Transverse colon (tissue), 4 donors: ENCODE results near the gene HIGD2A.

Source experiments
- EP300 ChIP-seq: sonication (generic); formaldehyde crosslinking; IDR thresholded peaks from one replicate; pipeline ENCODE4 v1.6.1; 2017; ENCODE audit warnings: antibody characterized with exemption, low read depth
- POLR2A ChIP-seq: fragments of 450-650 bp; IDR thresholded peaks from one replicate; pipeline ENCODE4 v1.6.1; 2016; ENCODE audit warnings: antibody characterized with exemption, mild to moderate bottlenecking, moderate library complexity
- POLR2AphosphoS5 ChIP-seq, 3 donors: sonication (generic); formaldehyde crosslinking; IDR thresholded peaks; one replicate each; pipeline ENCODE4 v1.6.1; 2016; ENCODE audit warnings: antibody characterized with exemption in 3 of 3
- TF ChIP-seq, protein P1 (sequence below), 5 experiments: fragments of 200-600 bp in 3 of 5; fragments of 450-650 bp in 2 of 5; sonication (generic) in 3 of 5; IDR thresholded peaks; 1 replicate in 2 of 5; 2 replicates in 3 of 5; pipeline ENCODE4 v1.5.1; 2016 to 2017; ENCODE audit warnings: antibody characterized with exemption in 5 of 5, inconsistent platforms in 3 of 5, mild to moderate bottlenecking in 2 of 5, moderate library complexity in 1 of 5

GRCh38 chr5:176369934-176370711 is 18.4 kb upstream of the HIGD2A start:
- TF ChIP-seq, protein P1, sequence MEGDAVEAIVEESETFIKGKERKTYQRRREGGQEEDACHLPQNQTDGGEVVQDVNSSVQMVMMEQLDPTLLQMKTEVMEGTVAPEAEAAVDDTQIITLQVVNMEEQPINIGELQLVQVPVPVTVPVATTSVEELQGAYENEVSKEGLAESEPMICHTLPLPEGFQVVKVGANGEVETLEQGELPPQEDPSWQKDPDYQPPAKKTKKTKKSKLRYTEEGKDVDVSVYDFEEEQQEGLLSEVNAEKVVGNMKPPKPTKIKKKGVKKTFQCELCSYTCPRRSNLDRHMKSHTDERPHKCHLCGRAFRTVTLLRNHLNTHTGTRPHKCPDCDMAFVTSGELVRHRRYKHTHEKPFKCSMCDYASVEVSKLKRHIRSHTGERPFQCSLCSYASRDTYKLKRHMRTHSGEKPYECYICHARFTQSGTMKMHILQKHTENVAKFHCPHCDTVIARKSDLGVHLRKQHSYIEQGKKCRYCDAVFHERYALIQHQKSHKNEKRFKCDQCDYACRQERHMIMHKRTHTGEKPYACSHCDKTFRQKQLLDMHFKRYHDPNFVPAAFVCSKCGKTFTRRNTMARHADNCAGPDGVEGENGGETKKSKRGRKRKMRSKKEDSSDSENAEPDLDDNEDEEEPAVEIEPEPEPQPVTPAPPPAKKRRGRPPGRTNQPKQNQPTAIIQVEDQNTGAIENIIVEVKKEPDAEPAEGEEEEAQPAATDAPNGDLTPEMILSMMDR (IDR thresholded peaks at IDR 0.05) = no peak
- no peak for TF ChIP-seq POLR2A
- no peak for TF ChIP-seq POLR2AphosphoS5 (IDR thresholded peaks at IDR 0.05)
- no peak for TF ChIP-seq EP300
